ENCODE results near the gene TRIM41.

GRCh38 chr5:181189363-181189961 is 33.6 kb upstream of the TRIM41 start:
- no peak for TF ChIP-seq CTCF (IDR thresholded peaks at IDR 0.05; ENCODE audit: poor library complexity, severe bottlenecking)
- TF ChIP-seq EZH2 (IDR thresholded peaks at IDR 0.05; ENCODE audit: borderline replicate concordance, insufficient read depth, low read length, poor library complexity, severe bottlenecking) = no peak
- TF ChIP-seq RAD21 (conservative IDR thresholded peaks at IDR 0.05) = no peak
- no peak for TF ChIP-seq EP300 (conservative IDR thresholded peaks at IDR 0.05; ENCODE audit: poor library complexity, severe bottlenecking)
- no peak for TF ChIP-seq POLR2AphosphoS5 (IDR thresholded peaks at IDR 0.05)
- no peak for TF ChIP-seq TAF1 (IDR thresholded peaks at IDR 0.05; ENCODE audit: low read depth)
- no peak for TF ChIP-seq REST (IDR thresholded peaks at IDR 0.05; ENCODE audit: borderline replicate concordance)

Data from neural cell (in vitro differentiated cells).